ENCODE data around the gene TBCD.

TBCD gene

DNA sequence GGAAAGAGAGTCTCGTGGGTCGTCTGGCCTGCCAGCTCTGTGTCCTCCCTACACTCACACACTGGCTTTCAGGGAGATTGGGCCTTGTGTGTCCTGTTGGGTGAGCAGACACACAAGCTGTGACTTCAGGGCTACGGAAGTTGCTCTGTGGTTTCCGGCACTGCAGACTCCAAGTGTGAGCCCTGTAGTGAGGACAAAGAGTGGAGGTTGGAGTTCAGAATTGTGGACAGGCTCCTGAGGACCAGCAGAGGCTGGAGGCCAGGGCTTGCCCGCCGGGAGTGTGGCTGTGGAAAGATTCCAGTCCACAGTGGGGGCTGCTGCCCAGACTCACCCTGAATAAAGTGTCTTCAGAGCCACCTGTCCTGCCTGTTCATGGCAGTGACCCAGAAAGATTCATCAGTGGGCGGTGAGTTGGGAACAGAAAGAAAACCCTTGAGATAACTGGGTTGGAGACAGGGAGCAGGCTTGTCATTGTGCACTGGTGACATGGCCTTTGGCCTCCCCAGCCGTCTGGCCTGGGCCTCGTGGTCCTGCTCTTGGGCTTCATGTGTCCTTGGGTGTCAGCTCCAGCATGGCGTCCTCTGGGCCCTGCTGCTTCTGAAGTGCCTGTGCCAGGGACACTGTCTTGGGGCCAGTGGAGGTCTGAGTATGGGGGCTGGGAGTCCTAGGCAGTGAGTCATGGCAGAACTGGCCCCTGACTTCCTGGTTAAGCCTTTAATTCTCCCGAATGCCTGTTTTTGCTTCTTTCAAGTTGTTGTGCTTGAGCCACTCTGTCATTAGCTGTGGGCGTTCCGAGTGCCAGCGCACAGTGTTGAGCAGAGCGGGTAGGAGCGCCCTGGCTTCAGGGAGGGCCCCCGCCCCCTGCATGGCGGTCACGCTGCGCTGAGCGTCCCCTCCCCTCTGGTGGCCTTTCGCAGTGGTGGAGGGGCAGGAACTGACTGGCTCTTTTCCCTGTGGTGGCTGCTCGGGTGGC, 107.9 kb downstream of the TBCD start:
- DNase-seq = peak; percentile 43 to 61

DNA sequence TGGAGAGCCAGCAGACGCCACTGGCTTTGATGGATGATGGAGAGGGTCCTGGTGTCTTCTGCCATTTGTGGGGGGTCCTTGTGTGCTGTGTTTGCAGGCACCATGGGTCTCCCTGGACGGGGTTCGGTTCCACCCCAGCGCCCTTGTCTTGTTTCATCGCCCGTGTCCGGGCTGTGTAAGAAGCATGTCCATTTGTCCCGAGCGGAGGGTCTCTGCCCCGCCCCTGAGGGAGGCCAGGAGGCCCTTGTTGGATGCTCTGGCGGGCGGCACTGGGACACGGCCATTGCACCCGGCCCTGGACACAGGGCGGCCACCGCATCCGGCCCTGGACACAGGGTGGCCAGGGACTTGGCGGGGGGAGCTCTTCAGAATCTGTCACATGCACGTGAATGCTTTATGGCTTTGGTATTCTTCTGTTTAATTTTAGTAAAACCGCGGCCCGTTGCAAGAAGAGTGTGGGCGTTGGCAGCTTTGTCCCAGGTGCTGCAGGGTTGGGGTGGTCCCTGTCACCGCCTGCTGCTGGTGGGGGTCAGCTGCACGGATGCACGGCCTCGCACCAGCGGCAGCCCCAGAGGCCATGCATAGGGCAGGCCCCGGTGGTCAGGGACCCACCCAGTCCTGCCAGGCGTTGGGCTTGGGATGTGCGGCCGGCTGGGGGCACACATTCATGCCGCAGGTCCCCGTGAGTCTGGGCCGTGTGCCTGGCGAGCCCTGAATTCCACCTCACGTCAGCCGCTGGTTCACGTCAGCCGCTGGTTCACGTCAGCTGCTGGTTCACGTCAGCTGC, 108.9 kb downstream of the TBCD start:
- DNase-seq = no peak

DNA sequence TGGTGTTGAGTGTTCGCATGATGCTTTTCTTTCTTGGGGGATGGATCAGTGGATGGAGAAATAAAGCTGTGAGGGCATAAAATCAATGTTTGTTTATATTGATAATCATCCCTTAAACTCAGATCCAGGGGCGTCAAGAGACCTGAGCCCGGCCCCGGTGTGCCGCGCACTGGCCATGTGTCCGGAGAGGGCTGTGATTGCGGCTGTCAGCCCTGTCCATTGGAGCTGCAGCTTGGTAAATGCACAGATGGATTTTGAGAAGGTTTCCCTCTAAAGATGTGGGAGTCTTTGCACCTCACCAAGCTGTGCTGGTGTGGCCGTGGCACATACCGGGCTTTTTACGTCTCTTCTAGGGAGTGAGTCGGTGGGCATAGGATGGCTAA, 109.5 kb downstream of the TBCD start:
- no peak for DNase-seq

DNA sequence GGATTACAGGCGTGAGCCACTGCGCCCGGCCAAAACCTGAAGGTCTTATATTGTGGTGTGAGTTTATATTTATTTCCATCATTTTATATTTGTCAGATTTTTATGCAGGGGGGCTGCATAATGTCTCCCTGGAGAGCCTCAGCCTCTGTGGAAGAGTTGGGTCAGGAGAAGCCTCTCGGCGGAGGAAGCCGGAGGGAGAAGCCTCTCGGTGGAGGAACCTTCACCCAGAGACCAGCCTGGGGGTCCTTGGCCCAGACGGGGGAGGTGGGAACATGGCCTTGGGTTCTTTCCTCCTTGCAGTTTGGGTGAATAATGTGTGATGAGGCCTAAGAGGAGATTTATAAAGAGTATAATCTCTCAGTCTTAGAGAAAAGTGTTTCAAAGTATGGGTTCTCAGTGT, 110.3 kb downstream of the TBCD start:
- DNase-seq = no peak

DNA sequence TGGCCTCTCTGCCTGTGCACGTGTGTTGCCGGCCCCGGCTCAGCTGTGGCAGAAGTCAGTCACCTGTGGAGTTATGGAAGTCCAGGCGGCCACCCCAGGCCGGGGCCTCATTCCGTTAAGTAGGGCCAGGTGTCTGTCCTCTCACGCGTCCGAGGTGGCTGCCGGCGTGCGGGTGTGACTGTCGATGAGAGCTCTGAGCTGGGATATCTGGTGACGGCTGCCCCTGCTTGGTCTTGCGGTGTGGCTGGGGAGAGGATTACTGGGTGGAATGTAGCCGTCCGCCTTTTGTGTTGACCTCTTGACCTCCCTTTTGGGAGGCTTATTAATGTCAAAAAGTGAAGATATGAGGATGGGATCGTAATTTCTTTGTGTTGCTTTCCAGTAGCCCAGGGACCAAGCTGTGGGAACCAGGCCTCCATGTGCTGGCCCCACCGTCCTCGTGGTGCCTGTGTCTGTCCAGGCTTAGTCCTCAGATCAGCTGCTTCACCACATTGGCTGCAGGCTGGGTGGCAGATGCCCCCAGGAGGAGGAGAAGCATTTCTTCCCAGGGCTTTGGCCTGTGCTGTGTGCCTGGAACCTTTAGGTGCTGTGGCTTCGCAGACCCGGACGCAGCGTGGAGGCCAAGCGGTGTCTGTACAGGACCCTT, 111.0 kb downstream of the TBCD start:
- no peak for DNase-seq

DNA sequence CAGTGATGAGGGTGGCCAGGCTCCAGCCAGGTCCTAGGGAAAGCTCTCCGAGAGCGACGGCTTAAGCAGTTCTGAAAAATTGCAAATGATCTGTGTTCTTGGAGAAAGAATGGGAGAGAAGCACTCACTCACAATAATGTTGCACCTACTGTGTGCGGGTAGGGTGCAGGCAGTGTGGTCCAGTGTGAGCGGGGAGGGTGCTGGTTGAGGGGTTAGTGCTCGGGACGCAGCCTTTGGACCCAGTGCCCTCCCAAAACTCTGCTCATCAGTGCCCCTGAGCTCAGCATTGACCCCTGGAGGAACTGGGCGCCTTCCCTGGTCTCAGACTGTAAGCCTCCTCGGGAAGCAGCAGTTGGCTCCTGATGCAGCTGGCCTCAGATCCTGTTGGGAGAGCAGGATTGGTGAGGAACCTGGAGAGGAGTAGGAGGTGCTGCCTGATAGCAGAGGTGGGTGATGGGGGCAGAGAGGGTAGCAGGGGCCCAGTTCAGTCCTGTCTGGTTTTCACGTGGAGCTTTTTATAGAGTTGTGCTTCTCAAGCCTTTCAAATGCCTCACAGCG, 111.6 kb downstream of the TBCD start:
- DNase-seq = no peak

DNA sequence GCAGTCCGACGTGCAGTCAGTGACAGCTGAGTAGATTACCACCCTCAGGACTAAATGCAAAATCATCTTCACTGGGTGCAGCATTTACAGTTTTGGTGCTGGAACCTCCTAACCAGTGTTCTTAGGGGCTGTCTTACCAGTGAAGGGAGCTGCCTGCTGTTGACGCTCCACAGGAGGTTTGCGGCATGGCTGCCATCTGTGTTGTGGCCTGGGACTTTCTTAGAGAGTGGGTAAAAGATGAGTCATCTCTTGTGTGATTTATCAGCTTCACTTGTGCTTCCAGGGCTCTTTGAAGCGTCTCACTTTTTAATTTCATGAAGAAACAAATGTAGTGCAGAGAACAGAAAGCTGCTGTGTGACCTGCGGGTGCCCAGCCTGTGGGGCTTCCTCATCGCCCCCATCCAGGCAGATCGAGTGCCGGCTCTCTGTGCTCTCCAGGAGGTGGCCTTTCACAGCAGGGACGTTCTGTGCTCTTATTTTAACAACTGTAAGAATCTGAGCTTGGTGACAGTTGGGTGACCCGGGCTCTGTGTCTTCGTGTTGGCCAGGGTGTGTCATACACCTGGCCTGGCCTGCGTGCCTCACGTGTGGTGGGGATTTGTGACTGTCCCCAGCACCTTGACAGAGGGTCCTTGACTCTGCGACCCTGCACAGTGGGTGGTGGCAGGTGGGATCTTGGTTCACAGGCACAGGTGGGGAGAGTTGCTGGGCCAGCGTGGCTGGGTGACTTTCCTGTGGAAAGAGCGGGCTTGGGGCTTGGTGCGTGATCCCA, 112.3 kb downstream of the TBCD start:
- peak; percentile 69 to 91 for DNase-seq

DNA sequence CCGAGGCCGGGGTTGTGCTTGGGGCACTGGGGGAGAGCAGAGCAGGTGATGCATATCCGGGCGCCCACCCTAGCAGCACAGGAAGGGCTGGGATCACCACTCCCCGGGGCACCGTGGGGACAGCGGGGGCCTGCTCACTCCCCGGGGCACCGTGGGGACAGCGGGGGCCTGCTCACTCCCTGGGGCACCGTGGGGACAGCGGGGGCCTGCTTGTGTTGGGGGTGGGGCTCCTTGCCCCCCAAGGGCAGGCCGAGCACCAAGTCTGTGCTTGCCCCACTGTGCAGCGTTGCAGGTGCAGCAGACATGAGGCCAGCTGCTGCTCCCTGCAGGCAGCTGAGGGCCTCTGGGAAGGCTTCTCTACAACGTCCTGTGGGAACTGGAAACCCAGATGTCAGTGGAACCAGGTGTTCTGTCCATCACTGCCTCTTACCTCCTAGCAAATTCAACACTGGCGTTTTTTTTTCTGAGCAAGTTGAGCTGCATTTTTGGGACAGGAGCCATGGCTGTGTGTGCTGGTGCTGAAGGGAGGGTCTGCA, 112.9 kb downstream of the TBCD start:
- no peak for DNase-seq

DNA sequence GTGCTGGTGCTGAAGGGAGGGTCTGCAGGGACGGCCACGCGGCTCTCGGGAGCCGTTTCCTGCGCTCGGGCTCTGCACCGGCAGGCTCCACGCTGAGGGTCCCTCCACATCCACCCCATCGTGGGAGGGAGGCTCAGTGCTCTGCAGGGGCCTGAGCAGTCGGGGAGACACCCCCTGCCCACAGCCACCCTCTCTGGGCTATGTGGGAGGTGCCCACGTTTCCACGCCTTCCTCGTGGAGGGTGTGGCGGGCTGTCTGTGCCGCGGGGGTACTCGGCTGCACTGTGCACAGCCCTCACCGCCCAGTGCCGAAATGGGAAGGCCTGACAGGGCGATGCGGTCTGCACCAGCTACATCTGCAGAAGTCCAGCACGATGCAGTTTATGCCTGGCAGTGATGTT, 113.4 kb downstream of the TBCD start:
- no peak for DNase-seq

DNA sequence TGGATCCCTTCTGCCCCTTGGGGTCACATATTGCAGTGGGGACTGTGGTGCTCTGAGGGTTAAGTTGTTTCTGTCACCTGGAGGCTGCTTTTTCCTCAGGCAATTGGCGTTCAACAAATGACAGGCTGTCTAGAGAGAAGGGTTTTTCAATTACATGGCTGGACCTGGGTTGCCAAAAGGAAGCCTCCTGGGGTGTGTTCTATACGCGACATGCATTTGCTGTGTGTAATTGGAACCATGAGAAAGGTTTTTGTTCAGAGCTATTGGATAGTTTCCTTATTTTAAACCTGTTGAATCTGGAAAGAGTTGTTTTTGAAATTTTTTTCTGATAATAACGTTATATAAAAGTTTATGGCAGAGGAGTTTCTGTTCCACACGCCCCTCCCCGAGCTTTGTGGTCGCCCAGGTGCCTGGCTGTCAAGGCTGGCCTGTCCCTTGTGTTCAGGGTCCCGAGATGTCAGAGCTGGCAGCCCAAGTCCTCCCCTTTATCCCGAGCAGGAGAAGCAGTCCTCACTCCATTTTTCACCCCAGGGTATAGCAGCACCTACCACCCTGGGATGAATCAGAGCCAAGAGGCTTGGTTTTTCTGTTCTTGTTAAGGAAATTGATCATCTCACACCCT, 114.0 kb downstream of the TBCD start:
- DNase-seq = no peak

DNA sequence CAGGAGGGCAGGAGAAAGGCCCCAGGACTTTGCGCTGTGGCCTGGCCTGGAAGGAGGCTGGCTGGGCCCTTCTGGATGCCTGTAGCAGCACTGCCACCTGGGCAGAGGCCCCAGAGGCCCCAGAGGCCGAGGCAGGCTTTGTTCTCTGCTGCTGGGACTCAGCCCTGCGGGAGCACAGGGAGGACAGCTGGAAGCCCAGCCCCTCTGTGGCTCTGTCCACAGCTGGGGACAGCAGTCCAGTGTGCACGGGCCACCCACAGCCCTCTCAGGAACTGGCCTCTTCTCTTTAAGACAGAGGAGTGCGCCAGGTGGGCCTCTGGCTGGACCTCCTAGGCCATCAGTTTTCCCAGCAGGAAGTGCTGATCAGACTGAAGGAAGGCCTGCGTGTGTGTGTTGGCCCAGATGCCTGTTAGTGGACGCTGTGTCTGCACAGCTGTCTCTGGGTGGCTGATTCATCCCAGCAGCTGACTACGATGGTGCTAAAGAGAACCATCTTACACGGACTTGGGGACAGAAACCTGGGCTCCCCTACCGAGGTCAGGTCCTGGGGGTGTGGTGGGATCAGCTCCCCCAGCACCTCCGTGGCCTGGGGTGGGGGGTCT, 114.8 kb downstream of the TBCD start:
- DNase-seq = no peak

DNA sequence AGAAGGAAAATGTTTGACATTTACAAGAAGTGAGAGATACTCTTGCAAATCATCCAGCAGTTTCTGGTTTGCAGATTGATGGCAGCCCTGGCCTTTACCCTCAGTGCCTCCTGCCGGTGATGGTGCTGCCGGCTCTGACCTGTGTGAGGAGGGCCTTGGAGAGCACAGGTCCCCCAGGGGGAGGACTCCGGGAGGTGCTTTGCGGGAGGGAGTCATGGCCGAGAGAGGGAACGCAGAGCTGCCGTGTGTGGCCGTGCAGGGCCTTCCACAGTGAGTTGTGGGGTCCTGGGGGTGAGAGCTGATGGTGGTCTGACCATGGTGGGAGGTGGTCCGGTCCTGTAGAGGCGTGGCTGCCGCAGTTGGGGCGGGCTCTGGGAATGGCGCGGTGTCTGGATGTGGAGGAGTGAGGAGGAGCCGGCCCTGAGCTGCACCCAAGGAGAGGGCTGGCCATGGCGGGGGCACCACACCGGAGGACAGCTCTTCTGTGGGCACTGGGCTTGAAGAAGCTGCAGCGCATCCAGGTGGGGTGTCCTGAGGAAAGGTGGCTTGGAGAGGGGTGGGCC, 116.0 kb downstream of the TBCD start:
- no peak for DNase-seq

DNA sequence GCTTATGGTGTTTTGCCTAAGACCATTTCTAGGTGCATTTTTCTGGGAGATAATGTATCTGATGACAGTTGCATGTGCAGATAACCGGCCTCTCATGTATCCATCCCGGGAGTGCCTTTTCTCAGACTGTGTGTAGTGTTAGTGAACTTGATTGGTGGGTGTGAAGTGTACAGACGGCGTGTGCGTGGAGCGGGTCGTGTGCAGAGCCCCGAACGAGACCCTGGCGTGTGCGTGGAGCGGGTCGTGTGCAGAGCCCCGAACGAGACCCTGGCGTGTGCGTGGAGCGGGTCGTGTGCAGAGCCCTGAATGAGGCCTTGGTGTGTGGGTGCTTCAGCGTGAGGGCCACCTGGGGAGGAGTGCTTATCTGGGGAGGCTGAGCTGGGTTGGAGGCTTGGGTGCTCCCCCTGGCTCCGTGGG, 116.9 kb downstream of the TBCD start:
- no peak for DNase-seq

DNA sequence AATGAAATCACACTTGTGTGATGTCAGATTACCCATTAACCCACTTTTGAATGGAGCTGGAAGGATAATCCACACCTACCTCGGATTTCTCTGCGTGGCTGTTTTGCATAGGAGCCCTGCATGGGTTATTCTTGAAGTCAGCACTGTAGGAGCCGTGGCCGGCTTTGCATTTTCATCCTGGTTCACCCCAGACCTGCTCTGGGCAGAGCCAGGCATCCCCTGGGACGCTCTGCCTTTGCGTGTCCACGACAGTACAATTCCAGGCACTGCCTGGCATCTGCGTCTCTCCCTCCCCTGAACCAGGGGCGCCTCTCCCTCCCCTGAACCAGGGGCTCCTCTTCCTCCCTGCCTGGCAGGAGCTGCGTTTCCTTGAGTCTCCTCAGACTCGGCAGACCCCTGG, 117.7 kb downstream of the TBCD start:
- no peak for DNase-seq

DNA sequence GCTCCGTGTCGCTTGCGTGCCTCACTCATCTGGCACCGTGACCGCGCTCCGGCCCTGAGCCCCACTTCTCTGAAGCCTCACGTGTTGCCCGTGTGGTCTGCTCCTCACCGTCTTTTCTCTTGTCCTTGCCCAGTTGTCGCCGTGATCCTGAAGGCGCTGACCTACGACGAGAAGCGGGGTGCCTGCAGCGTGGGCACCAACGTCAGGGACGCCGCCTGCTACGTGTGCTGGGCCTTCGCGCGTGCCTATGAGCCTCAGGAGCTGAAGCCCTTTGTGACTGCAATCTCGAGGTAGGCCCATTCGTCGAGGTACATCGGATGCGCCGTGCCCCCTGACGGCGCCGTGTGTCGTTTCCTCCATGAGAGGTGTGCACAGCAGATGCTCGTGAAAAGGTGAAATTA, 118.2 kb downstream of the TBCD start:
- DNase-seq = no peak

DNA sequence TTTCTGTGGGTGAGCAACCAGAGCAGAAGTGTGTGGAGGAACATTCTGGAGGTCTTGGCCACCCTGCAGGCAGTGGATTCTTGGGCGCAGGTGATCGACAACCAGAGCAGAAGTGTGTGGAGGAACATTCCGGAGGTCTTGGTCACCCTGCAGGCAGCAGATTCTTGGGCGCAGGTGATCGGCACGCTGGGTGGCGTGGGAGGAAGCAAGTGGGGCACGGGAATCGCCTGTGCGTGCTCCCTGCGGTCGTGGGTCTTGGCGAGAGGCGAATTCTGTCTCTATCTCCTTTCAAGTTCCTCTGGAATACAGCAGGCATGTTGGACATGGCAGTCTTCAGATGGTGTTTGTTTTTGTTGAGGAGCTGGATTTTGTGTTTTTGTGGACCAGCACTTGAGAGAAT, 118.7 kb downstream of the TBCD start:
- DNase-seq = no peak

DNA sequence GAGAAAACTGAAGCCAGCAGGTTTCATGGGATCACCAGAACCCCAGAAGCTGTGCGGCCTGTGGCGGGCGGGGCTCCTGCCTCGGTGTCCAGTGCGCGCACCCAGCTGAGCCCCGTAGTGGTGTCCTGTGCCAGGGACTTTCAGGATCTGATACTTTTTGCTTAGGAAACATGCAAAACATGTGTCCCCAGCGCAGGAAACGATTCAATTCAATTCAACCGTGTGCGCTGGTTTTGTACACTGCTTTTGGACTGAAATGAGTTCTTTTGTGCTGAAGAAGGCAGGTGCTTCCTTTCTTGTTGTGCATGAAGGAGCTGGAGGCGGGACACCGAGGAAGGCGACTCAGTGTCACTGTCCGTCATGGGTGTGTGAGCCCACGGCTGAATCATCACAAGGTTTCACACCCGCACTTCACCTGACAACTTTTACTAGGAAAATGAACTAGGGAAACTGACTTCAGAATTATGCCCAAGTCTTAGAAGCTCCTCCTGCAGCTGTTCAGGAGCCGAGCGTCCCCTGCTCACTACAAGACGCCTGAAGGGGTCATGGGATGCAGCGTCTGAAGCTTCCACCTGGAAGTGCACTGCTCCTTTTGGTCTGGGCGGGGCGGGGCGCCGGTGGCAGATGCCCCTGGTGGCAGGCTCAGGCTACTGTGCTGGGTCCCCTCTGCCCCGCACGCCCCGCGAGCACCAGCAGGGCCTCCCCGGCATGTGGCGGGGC, 119.4 kb downstream of the TBCD start:
- DNase-seq = peak in 1 of 2 experiments; percentile 25

DNA sequence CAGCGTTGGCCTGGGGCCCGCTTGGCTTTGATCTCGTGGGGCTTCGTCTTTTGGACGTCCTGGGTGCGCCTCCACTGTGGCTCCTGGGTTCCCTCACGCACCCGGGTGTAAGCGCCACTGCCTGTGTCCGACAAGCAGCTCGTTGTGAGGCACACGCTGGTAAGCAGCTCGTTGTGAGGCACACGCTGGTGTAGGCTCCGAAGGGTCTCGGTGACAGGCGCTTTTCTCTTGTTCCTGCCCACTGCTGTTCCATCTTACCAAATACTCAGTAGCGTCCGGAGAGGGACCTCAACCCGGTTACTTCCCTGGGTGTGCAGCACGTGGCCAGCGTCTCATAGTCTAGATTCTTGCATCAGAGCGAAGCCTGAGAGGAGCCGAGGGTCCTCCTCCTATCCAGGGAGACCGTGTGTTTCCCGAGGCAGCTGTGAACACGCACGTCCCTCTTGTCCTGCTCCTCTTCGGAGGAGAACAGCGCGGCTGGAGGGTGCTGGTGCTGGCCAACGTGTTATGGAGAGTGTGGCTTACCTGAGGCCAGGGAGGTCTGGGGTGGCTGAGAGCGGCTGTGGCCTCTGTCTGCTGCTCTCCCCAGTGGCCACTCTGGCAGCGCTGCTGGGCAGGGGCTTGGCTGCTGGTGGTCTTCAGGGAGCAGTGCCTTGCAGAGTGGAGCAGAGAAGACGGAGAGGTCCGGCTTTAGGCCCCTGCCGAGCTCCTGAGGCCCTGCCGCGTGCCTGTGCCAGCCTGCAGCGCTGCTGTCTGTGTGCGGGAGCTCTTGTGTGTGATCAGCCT, 120.1 kb downstream of the TBCD start:
- no peak for DNase-seq

Data from stimulated activated CD4-positive, alpha-beta T cell treated with anti-CD3 and anti-CD28 coated beads, Interleukin-4, amount 100 ng/mL, for 4 hours (primary cell).